GM10248 (cell line): ENCODE results near the gene TRIM54.

Experiments used
- CTCF ChIA-PET: fragments of 300-600 bp; sonication (Branson Sonifier 250); formaldehyde crosslinking; extraction: SDS; loops from one replicate; lab custom pipeline; 2021; ENCODE audit warnings: antibody characterized with exemption; lab: Yijun Ruan, JAX
- POLR2A ChIA-PET: fragments of 350-650 bp; sonication (Branson Sonifier 250); formaldehyde crosslinking; extraction: SDS; loops from one replicate; lab custom pipeline; 2020; ENCODE audit warnings: antibody characterized with exemption; lab: Yijun Ruan, JAX
- DNase-seq: peaks from one replicate; pipeline ENCODE4 v3.0.0; 2012; ENCODE audit errors: extremely low spot score
- CTCF ChIP-seq: IDR thresholded peaks from 2 replicates; pipeline ENCODE4 v1.5.1; 2012; ENCODE audit warnings: mild to moderate bottlenecking, low read depth; ENCODE audit errors: extremely low read depth, missing control alignments, control extremely low read depth

TRIM54 gene

DNA sequence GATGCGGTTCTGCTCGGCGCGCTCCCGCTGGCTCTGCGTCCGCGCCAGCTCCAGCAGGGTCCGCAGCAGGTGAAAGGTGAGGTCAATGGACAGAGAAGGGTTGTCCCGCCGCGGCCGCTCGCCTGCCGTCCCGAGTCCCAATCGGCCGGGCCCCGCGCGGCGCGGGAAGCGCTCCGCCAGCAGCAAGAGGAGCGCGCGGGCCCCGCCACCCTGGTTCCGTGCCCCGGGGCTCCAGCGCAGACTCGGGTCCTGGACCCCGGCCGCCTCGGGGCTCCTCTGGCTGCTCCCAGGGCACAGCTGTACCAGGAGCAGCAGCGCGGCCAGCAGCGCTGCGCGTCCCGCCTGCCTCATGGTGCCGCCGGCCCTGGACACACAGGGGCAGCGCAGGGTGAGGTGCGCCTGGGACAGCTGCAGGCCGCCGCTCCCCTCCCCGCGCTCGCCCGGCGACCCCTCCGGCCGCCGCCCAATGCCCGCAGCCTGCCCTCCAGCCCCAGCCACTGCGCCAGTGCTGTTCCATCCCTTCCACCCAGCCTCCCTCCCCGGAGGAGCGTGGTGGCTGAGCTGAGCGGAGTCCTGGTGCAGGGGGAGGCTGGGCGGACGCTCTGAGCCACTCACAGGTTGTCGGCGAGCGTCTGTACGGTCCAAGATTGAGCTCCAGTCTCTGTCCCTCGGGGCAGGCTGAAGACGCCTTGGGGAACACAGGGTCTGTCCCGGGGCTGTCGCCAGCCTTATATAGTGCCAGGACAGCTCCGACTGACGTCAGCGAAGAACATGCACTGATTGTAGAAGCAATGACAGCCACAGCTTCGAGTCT lies 25.5 kb downstream of the TRIM54 start:
- CTCF ChIA-PET = no interaction called here
- no peak for DNase-seq

DNA sequence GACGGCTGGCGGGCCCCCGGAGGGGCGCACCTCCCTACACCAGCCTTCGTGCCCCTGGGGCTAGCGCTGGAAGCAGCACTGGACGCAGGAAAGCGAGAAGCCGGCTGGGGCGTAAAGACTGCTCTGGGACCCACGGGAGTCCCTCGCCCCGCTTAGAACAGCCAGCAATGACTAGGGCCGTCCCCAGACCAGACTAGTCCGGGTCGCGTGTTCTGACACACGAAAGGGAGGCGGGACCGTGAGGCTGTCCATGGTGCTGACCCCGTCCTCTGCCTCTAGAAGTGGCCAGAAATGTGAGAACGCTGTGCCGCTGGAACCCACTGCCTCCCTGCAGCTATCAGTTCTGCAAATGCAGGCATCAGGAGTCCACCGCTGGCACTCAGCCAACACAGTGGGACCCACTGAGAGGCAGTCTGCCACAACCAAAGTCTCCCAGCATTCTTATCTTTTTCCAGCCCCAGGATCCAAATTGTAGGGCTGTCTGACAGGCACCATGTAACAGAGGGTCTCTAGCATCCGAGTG lies 26.2 kb downstream of the TRIM54 start, which contains the start of gene UCN:
Gene UCN (minus strand): TSS at position 87 of the 523 bp plus-strand sequence. CDS start 550 bp downstream, outside the sequence.
- no peak for TF ChIP-seq CTCF
- no peak for DNase-seq
- ChIA-PET CTCF (interaction anchor here (3.7 kb wide), 1 partner anchor 30 kb away, joined by 14 read pairs; no protein-coding TSS in a partner anchor), POLR2A (no interaction called here)

More for the DNA sequence above, 25.5 kb downstream of the TRIM54 start:
- no peak for TF ChIP-seq CTCF
- POLR2A ChIA-PET = no interaction called here

DNA sequence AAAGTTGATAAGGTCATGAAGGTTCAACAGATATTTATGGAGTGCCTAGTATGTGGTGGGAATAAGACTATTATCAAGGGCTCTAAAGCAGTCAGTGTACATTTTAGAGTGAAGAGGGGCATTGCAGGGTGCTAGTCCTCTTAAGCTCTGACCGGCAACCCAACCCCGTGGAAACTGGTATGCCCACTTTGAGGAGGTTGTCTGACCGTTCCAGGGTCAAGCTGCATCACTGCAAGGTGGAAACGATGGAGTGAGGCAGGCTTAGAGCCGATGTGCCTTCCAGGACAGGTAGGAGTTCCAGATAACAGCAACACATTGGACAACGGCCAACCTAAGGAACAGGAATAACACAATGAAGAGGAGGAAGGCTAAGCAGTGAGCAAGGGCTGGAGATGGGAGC lies 27.4 kb downstream of the TRIM54 start:
- no peak for DNase-seq
- POLR2A ChIA-PET = no interaction called here
- CTCF ChIA-PET = interaction anchor here (0.9 to 3.7 kb wide), 2 partner anchors 10 to 31 kb away, joined by 3 to 14 read pairs; no protein-coding TSS in a partner anchor
- TF ChIP-seq CTCF = no peak

DNA sequence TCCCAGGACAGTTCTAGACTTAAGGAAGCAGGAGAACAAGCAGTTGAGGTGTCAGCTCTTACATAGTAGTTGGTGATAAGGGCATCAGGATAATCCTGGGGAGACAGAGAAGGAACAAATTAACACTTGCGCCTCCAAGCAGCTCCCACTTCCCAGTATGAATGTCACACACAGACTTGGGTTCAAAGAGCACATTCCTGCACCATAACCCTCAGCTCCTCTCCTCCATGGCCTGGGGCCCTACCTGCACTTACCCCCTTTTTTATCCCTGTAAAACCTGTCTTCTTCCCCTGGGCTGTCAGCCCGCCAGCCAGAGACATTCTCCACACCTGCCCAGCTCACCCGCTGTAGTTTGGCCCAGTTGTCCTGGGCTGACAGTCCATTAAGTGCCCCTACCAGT lies 29.9 kb downstream of the TRIM54 start:
- CTCF ChIA-PET = interaction anchor here (1.5 to 3.7 kb wide), 4 partner anchors 9 to 33 kb away, joined by 7 to 15 read pairs (median 10); partner anchors contain the start of gene MPV17
- TF ChIP-seq CTCF = no peak
- POLR2A ChIA-PET = no interaction called here

DNA sequence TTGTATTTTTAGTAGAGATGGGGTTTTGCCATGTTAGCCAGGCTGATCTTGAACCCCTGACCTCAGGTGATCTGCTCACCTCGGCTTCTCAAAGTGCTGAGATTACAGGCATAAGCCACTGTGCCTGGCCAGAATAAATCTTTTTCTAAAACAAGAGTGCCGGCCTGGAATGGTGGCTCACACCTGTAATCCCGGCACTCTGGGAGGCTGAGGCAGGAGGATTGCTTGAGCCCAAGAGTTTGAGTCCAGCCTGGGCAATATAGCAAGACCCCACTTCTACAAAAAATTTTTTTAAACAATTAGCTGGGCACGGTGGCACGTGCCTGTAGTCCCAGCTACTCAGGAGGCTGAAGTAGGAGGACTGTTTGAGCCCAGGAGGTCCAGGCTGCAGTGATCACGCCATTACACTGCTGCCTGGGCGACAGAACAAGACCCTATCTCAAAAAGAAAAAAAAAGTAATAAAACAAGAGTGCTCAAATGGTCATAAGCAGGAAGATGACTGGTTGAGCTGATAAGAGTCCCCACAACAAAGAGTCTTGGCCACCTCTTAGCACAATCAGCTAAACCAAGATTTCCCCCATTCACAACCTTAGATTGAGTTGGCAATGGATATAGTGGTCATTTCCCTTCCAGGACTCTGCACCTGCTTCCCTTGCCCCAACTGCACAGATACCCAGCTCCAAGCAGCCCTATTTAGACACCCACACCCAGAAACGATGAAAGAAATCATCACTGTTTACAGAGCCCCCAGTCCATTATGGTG lies 31.8 kb downstream of the TRIM54 start:
- DNase-seq = no peak

More for the DNA sequence above, 29.9 kb downstream of the TRIM54 start:
- DNase-seq = no peak

More for the DNA sequence above, 31.8 kb downstream of the TRIM54 start:
- POLR2A ChIA-PET = no interaction called here
- TF ChIP-seq CTCF = no peak
- CTCF ChIA-PET = interaction anchor here (0.7 to 1.9 kb wide), 6 partner anchors 8 to 20 kb away, joined by 3 to 8 read pairs (median 4); no protein-coding TSS in a partner anchor
